SK-N-SH (cell line): ENCODE results near the gene HECTD4. TPM values are rescaled to one million over a fixed set of nuclear protein-coding genes. Genes with fewer than 3 reads are reported as not detected.

Experiments
- CTCF ChIA-PET: fragments of 300-600, 350-600 bp; formaldehyde crosslinking; extraction: SDS; loops from one replicate; lab custom pipeline; 2021; lab: Yijun Ruan, JAX
- POLR2A ChIA-PET: fragments of 350-600 bp; sonication (Branson Sonifier 250); formaldehyde crosslinking; extraction: SDS; loops from one replicate; lab custom pipeline; 2020; ENCODE audit warnings: antibody characterized with exemption, inconsistent platforms; lab: Yijun Ruan, JAX
- DNase-seq: peaks from one replicate; pipeline ENCODE4 v3.0.0; 2012
- H2AFZ ChIP-seq: fragments of 200-600 bp; sonication (generic); 2 replicates; pipeline ENCODE4 v1.8.1; 2016; ENCODE audit warnings: antibody characterized with exemption, mild to moderate bottlenecking, low read depth
- H3F3A ChIP-seq: fragments of 200-600 bp; sonication (generic); replicated peaks from 2 replicates; pipeline ENCODE3; 2016; ENCODE audit warnings: antibody characterized with exemption, mild to moderate bottlenecking; ENCODE audit not compliant: insufficient read depth
- H3K27ac ChIP-seq, 2 experiments: fragments of 200-500 bp in 1 of 2; fragments of 200-600 bp in 1 of 2; sonication (Bioruptor generic) in 1 of 2; sonication (generic), shearing (Covaris generic) in 1 of 2; 2 replicates each; pipeline versions ENCODE4 v1.5.1 to v1.6.1; 2014 to 2016; ENCODE audit warnings: low read depth in 2 of 2, inconsistent platforms in 1 of 2, low read length in 1 of 2, mild to moderate bottlenecking in 1 of 2, mixed read lengths in 1 of 2
- H3K27me3 ChIP-seq: fragments of 200-600 bp; sonication (generic), shearing (Covaris generic); 2 replicates; pipeline ENCODE4 v1.6.1; 2016; ENCODE audit warnings: mixed run types; ENCODE audit not compliant: insufficient read depth
- H3K36me3 ChIP-seq, 2 experiments: fragments of 200-500 bp in 1 of 2; fragments of 200-600 bp in 1 of 2; sonication (Bioruptor generic) in 1 of 2; sonication (generic) in 1 of 2; replicated peaks in 1 of 2; 2 replicates each; pipeline versions ENCODE3 to v1.5.1; 2014 to 2016; ENCODE audit warnings: low read length in 1 of 2, mild to moderate bottlenecking in 1 of 2; ENCODE audit not compliant: insufficient read depth in 2 of 2, control insufficient read depth in 1 of 2
- H3K4me1 ChIP-seq, 2 experiments: fragments of 200-500 bp in 1 of 2; fragments of 200-600 bp in 1 of 2; sonication (Bioruptor generic) in 1 of 2; sonication (generic), shearing (Covaris generic) in 1 of 2; 2 replicates each; pipeline versions ENCODE4 v1.5.1 to v1.6.1; 2014 to 2016; ENCODE audit warnings: low read depth in 1 of 2, low read length in 1 of 2, mixed run types in 1 of 2; ENCODE audit not compliant: insufficient read depth in 2 of 2, control insufficient read depth in 1 of 2
- H3K4me2 ChIP-seq: fragments of 200-600 bp; sonication (generic), shearing (Covaris generic); 2 replicates; pipeline ENCODE4 v1.6.1; 2017; ENCODE audit warnings: mixed run types
- H3K4me3 ChIP-seq, 2 experiments: fragments of 200-500 bp in 1 of 2; fragments of 200-600 bp in 1 of 2; sonication (Bioruptor generic) in 1 of 2; sonication (generic), shearing (Covaris generic) in 1 of 2; 2 replicates each; pipeline versions ENCODE4 v1.5.1 to v1.8.1; 2014 to 2016; ENCODE audit warnings: low read depth in 2 of 2, inconsistent platforms in 1 of 2, low read length in 1 of 2, mild to moderate bottlenecking in 1 of 2, mixed read lengths in 1 of 2, moderate library complexity in 1 of 2
- H3K79me2 ChIP-seq: fragments of 200-600 bp; sonication (generic); 2 replicates; pipeline ENCODE4 v1.8.1; 2017; ENCODE audit warnings: mild to moderate bottlenecking; ENCODE audit not compliant: insufficient read depth
- H3K9ac ChIP-seq: fragments of 200-600 bp; sonication (generic); 2 replicates; pipeline ENCODE4 v1.6.1; 2017; ENCODE audit warnings: mixed run types
- H3K9me2 ChIP-seq: fragments of 200-600 bp; sonication (generic); 2 replicates; pipeline ENCODE4 v1.6.1; 2017; ENCODE audit warnings: mixed run types
- H3K9me3 ChIP-seq: fragments of 200-600 bp; sonication (generic); 2 replicates; pipeline ENCODE4 v1.6.1; 2017; ENCODE audit warnings: mixed run types, mild to moderate bottlenecking, moderate library complexity
- H4K20me1 ChIP-seq: fragments of 200-600 bp; sonication (generic); 2 replicates; pipeline ENCODE4 v1.6.1; 2017; ENCODE audit warnings: mild to moderate bottlenecking, mixed run types; ENCODE audit not compliant: insufficient read depth
- CHD2 ChIP-seq: fragments of 150-350 bp; IDR thresholded peaks from 2 replicates; pipeline ENCODE4 v1.6.1; 2018; ENCODE audit warnings: low read length; ENCODE audit not compliant: partially characterized antibody
- ELF1 ChIP-seq: IDR thresholded peaks from 2 replicates; pipeline ENCODE4 v1.4.0; 2012
- FOXJ3 ChIP-seq: sonication (generic); formaldehyde crosslinking; IDR thresholded peaks from 2 replicates; pipeline ENCODE4 v1.5.1; 2020; ENCODE audit warnings: mild to moderate bottlenecking, missing genetic modification reagents
- FOXM1 ChIP-seq: IDR thresholded peaks from 2 replicates; pipeline ENCODE4 v1.4.0; 2012; ENCODE audit warnings: low read depth, mild to moderate bottlenecking
- GATA2 ChIP-seq: sonication (generic); formaldehyde crosslinking; IDR thresholded peaks from 2 replicates; pipeline ENCODE4 v1.5.0; 2020; ENCODE audit warnings: mild to moderate bottlenecking, missing genetic modification reagents
- IRF3 ChIP-seq: fragments of 150-350 bp; IDR thresholded peaks from 2 replicates; pipeline ENCODE4 v1.6.1; 2016; ENCODE audit warnings: mild to moderate bottlenecking, low read depth, low read length
- MAX ChIP-seq: IDR thresholded peaks from 2 replicates; pipeline ENCODE4 v1.4.0; 2012; ENCODE audit warnings: low read depth
- MXI1 ChIP-seq: IDR thresholded peaks from 2 replicates; pipeline ENCODE4 v1.6.1; 2012; ENCODE audit warnings: mild to moderate bottlenecking, low read depth, low read length, improper control_type of control experiment
- PBX3 ChIP-seq: IDR thresholded peaks from 2 replicates; pipeline ENCODE4; 2012
- RAD21 ChIP-seq: IDR thresholded peaks from 2 replicates; pipeline ENCODE4 v1.6.1; 2012; ENCODE audit warnings: mild to moderate bottlenecking, low read length
- RFX5 ChIP-seq: IDR thresholded peaks from 2 replicates; pipeline ENCODE4 v1.6.1; 2012; ENCODE audit warnings: mild to moderate bottlenecking, improper control_type of control experiment, low read length
- RXRA ChIP-seq: IDR thresholded peaks from 2 replicates; pipeline ENCODE4 v1.4.0; 2012; ENCODE audit warnings: low read depth, mild to moderate bottlenecking, borderline replicate concordance
- SMC3 ChIP-seq: IDR thresholded peaks from 2 replicates; pipeline ENCODE4 v1.6.1; 2012; ENCODE audit warnings: low read depth, low read length, improper control_type of control experiment
- TAF1 ChIP-seq: IDR thresholded peaks from 2 replicates; pipeline ENCODE4 v1.6.1; 2012; ENCODE audit warnings: low read depth, mild to moderate bottlenecking, low read length, moderate library complexity, borderline replicate concordance
- TCF12 ChIP-seq: IDR thresholded peaks from 2 replicates; pipeline ENCODE4 v1.4.0; 2012
- TEAD4 ChIP-seq: IDR thresholded peaks from 2 replicates; pipeline ENCODE4 v1.4.0; 2012; ENCODE audit warnings: mild to moderate bottlenecking, borderline replicate concordance; ENCODE audit not compliant: insufficient read depth
- USF1 ChIP-seq: IDR thresholded peaks from 2 replicates; pipeline ENCODE4 v1.4.0; 2012; ENCODE audit warnings: low read depth, borderline replicate concordance
- YY1 ChIP-seq: IDR thresholded peaks from 2 replicates; pipeline ENCODE4 v1.4.0; 2012; ENCODE audit warnings: low read depth, mild to moderate bottlenecking
- WGBS: methylation state at CpG from one replicate; pipeline ENCODE4 v1.1.6; 2017; ENCODE audit warnings: low lambda C conversion rate; 5-methylcytosine and 5-hydroxymethylcytosine counted together
- polyA plus RNA-seq, 3 experiments: library from polyadenylated mRNA; depleted of rRNA; stranded (reverse); fragments of >200 nt; gene quantifications; 2 replicates each; pipeline ENCODE4 v1.2.3, GENCODE V29; 2012
- TF ChIP-seq, protein P1 (sequence below): fragments of 150-350 bp; IDR thresholded peaks from 2 replicates; pipeline ENCODE4 v1.6.1; 2017; ENCODE audit warnings: antibody characterized with exemption, low read length, low read depth, borderline replicate concordance

Gene HECTD4
- polyA plus RNA-seq, 1 of the 3 experiments (the other 2 are of a cell fraction), result 14.6 TPM

- no peaks in the 10 kb centered on the region for H3K9me2 ChIP-seq
- no peaks in the 10 kb centered on the region; a peak in 1 of 4 replicates for H3K4me1 ChIP-seq
- POLR2A ChIA-PET, result no interaction called here
- 79% methylated on average over 4 of the region's 4 CpGs for WGBS
- CTCF ChIA-PET, result interaction anchor here (1.9 kb wide), 1 partner anchor 191 kb away, joined by 9 read pairs; no protein-coding TSS in a partner anchor
- no peaks in the 10 kb centered on the region for H3K9me3 ChIP-seq
- H3K4me2 ChIP-seq, result no peak overlapping the region
- no peaks in the 10 kb centered on the region for H3K27me3 ChIP-seq
- H4K20me1 ChIP-seq, result no peaks in the 10 kb centered on the region
- H3F3A ChIP-seq, result no peaks in the 10 kb centered on the region
- no peak overlapping the region for H3K27ac ChIP-seq
- TF ChIP-seq ELF1, result no peak
- no peak for TF ChIP-seq RXRA
- TF ChIP-seq SMC3, result no peak
- TF ChIP-seq RFX5, result no peak
- TF ChIP-seq FOXJ3, result no peak
- no peak for TF ChIP-seq GATA2 (CRISPR knock-in tag)
- TF ChIP-seq MXI1, result no peak
- no peak for TF ChIP-seq USF1
- no peak for TF ChIP-seq RAD21
- no peak for TF ChIP-seq TCF12
- no peak for TF ChIP-seq CHD2
- no peak for TF ChIP-seq YY1
- TF ChIP-seq, protein P1, sequence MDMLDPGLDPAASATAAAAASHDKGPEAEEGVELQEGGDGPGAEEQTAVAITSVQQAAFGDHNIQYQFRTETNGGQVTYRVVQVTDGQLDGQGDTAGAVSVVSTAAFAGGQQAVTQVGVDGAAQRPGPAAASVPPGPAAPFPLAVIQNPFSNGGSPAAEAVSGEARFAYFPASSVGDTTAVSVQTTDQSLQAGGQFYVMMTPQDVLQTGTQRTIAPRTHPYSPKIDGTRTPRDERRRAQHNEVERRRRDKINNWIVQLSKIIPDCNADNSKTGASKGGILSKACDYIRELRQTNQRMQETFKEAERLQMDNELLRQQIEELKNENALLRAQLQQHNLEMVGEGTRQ, result no peak
- no peak for TF ChIP-seq IRF3
- no peak for TF ChIP-seq MAX
- TF ChIP-seq TAF1, result no peak
- no peak for TF ChIP-seq TEAD4
- no peak for TF ChIP-seq FOXM1
- TF ChIP-seq PBX3, result no peak
- TF ChIP-seq, all 33 proteins: peak for 0
- Histone ChIP-seq H3K4me3 (no peak overlapping the region), H2AFZ (no peak overlapping the region), H3K79me2 (no peaks in the 10 kb centered on the region), H3K9ac (no peak overlapping the region), H3K36me3 (no peaks in the 10 kb centered on the region)
- DNase-seq, result no peak
These were observed 7.0 kb upstream of the HECTD4 start for GRCh38 chr12:112389228-112389627.
